ENCODE data around the gene CTIF.

Gene CTIF

DNA sequence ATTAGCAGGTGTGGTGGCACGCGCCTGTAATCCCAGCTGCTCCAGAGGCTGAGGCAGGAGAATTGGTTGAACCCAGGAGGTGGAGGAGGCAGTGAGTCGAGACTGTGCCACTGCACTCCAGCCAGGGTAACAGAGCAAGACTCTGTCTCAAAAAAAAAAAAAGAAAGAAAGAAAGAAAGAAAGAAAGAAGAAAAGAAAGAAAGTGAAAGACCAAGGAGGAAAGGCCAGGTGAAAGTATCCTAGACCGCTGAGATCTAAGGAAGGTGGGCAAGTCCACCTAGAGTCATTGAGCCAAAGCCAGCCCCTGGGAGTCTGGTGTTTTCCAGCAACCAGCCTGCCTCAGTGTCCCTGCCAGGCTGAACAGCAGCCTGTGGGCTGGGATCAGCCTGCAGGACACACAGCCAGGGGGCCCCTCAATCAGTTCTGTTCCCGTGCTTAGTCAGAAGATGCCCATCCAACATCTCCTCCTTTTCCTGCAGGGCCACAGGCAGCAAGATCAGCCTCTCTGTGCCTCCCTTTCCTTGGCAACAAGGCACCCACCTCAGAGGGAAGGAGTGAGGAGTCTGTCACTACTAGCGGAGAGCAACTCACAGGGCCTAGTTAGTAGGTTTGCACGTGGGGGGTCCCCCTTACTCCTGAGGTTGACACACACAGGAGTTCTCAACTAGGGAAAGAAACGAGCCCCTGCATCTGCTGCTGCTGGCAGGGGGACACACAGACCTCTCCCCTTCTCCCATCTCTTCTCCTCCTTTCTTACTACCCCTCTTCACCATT, 347.9 kb downstream of the CTIF start:
- no peaks in the 10 kb centered on the region for H3K27me3 ChIP-seq
- no peaks in the 10 kb centered on the region for H3K36me3 ChIP-seq
- H3K4me3 ChIP-seq (ENCODE audit: low read depth in 1 of 2, low read length in 1 of 2), result no peak overlapping the region
- no peak for TF ChIP-seq CTCF (IDR thresholded peaks at IDR 0.05)
- H3K9me3 ChIP-seq, result no peaks in the 10 kb centered on the region
- H3K27ac ChIP-seq, result no peak overlapping the region
- no peaks in the 10 kb centered on the region for H3K4me1 ChIP-seq (ENCODE audit: control insufficient read depth in 1 of 2, insufficient read depth in 1 of 2, low read depth in 1 of 2, low read length in 1 of 2)

GRCh38 chr18:48887294-48887904, 348.6 kb downstream of the CTIF start:
- no peak for TF ChIP-seq CTCF (IDR thresholded peaks at IDR 0.05)
- H3K36me3 ChIP-seq, result no peaks in the 10 kb centered on the region
- H3K9me3 ChIP-seq, result no peaks in the 10 kb centered on the region
- H3K27ac ChIP-seq, result no peak overlapping the region
- no peaks in the 10 kb centered on the region for H3K27me3 ChIP-seq
- H3K4me3 ChIP-seq (ENCODE audit: low read depth in 1 of 2, low read length in 1 of 2), result no peak overlapping the region
- H3K4me1 ChIP-seq (ENCODE audit: control insufficient read depth in 1 of 2, insufficient read depth in 1 of 2, low read depth in 1 of 2, low read length in 1 of 2), result no peaks in the 10 kb centered on the region

GRCh38 chr18:48887905-48888772, 349.3 kb downstream of the CTIF start:
- H3K9me3 ChIP-seq, result no peaks in the 10 kb centered on the region
- no peaks in the 10 kb centered on the region for H3K27me3 ChIP-seq
- H3K27ac ChIP-seq, result no peak overlapping the region
- no peaks in the 10 kb centered on the region for H3K36me3 ChIP-seq
- H3K4me3 ChIP-seq (ENCODE audit: low read depth in 1 of 2, low read length in 1 of 2), result no peak overlapping the region
- H3K4me1 ChIP-seq (ENCODE audit: control insufficient read depth in 1 of 2, insufficient read depth in 1 of 2, low read depth in 1 of 2, low read length in 1 of 2), result no peaks in the 10 kb centered on the region
- no peak for TF ChIP-seq CTCF (IDR thresholded peaks at IDR 0.05)

DNA sequence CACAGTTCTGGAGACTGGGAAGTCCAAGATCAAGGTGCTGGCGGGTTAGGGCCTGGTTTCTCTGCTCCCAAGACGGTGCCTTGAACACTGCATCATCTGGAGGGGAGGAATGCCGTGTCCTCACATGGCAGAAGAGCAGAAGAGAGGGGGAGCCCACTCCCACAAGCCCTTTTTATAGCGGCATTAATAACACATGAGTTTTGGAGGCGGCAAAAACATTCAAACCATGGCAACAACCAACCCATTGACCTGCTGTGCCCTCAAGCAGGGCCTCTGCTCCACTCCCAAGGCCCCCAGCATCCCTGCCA, 349.9 kb downstream of the CTIF start:
- no peak overlapping the region for H3K27ac ChIP-seq
- no peak overlapping the region for H3K4me3 ChIP-seq (ENCODE audit: low read depth in 1 of 2, low read length in 1 of 2)
- no peak for TF ChIP-seq CTCF (IDR thresholded peaks at IDR 0.05)
- H3K36me3 ChIP-seq, result no peaks in the 10 kb centered on the region
- no peaks in the 10 kb centered on the region for H3K27me3 ChIP-seq
- no peaks in the 10 kb centered on the region for H3K4me1 ChIP-seq (ENCODE audit: control insufficient read depth in 1 of 2, insufficient read depth in 1 of 2, low read depth in 1 of 2, low read length in 1 of 2)
- no peaks in the 10 kb centered on the region for H3K9me3 ChIP-seq

DNA sequence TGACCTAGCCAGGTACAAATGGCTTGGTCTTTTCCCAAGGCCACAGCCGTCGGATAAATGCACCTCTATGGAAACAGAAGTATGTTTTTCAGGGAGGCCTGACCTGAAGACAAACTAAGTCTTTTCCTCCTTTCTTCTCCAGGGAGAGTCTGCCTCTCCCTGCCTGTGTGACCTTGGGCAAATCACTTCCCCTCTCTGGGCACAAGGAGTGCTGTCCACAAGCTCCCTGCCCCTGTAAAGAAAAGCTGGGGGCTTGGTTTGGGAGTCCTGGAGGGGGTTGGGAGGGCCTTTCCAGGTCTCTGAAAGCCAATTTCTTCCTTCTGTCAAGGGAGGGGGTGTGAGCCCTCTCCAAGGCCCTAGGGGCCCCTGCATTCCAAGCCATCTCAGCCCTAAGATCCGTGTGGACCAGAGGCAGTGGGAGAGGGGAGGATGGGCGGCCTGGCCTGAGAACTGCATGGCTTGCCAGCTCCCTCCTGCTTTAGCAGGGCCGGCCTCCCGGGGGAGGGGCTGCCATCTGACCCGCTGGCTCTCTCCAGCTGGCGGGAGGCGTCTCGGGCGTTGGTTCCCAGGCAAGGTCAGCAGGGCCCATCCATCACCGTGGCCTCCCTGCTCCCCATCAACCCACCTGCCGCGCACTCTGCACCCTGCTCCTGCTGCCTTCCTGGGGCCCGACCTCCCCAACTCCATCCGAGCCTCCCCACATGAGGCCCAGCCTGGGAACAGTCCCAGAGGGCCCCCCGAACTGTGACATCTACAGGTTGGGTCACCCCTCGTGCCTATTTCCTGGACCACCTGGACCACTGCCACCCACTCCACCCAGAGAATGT, 350.5 kb downstream of the CTIF start:
- no peaks in the 10 kb centered on the region for H3K36me3 ChIP-seq
- H3K4me1 ChIP-seq (ENCODE audit: control insufficient read depth in 1 of 2, insufficient read depth in 1 of 2, low read depth in 1 of 2, low read length in 1 of 2), result no peaks in the 10 kb centered on the region
- H3K27me3 ChIP-seq, result no peaks in the 10 kb centered on the region
- no peak overlapping the region for H3K27ac ChIP-seq
- H3K9me3 ChIP-seq, result no peaks in the 10 kb centered on the region
- TF ChIP-seq CTCF (IDR thresholded peaks at IDR 0.05), result no peak
- no peak overlapping the region for H3K4me3 ChIP-seq (ENCODE audit: low read depth in 1 of 2, low read length in 1 of 2)
